ENCODE data around the gene DOCK11. TPM values are rescaled to one million over a fixed set of nuclear protein-coding genes. Genes with fewer than 3 reads are reported as not detected.

The DOCK11 gene
- polyA plus RNA-seq, 1 experiment = 26.4 TPM

DNA sequence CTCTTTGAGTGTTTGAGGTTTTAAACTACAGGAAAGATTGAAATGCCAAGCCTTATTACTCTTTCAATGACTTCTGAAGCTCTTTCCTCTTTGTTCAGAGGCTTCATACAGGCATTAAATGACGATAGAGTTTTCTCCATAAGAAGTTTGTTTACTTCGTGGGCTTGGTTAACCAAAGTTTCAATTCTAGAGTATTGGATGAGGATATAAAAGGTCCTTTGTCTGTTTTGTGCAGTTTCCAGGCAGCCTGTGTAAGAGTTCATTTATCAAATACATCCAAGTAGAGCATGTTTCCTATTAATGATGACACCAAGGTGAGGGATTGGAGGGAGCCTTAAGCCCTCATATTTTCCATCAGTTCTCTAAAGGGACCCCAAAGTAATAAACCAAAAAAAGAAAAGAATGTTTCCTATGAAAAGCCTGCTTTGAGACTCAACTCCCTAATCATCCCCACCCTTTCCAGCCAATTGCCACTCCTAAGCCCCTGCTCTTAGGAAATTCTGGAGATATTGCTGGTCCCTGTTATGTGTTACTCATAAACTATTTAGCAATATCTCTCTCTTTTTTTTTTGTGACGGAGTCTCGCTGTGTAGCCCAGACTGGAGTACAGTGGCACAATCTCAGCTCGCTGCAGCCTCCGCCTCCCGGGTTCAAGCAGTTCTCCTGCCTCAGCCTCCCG is 125.6 kb downstream of the DOCK11 start:
- Histone ChIP-seq H3K9me3 (ENCODE audit: control insufficient read depth, insufficient read depth, low read length) (no peaks in the 10 kb centered on the region), H3K27me3 (ENCODE audit: control insufficient read depth, insufficient read depth, low read length) (no peaks in the 10 kb centered on the region), H3K4me3 (ENCODE audit: low read depth, low read length) (no peak overlapping the region), H3K27ac (ENCODE audit: low read depth, low read length) (no peak overlapping the region)
- TF ChIP-seq, protein P1, sequence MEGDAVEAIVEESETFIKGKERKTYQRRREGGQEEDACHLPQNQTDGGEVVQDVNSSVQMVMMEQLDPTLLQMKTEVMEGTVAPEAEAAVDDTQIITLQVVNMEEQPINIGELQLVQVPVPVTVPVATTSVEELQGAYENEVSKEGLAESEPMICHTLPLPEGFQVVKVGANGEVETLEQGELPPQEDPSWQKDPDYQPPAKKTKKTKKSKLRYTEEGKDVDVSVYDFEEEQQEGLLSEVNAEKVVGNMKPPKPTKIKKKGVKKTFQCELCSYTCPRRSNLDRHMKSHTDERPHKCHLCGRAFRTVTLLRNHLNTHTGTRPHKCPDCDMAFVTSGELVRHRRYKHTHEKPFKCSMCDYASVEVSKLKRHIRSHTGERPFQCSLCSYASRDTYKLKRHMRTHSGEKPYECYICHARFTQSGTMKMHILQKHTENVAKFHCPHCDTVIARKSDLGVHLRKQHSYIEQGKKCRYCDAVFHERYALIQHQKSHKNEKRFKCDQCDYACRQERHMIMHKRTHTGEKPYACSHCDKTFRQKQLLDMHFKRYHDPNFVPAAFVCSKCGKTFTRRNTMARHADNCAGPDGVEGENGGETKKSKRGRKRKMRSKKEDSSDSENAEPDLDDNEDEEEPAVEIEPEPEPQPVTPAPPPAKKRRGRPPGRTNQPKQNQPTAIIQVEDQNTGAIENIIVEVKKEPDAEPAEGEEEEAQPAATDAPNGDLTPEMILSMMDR (IDR thresholded peaks at IDR 0.05; ENCODE audit: low read depth, low read length) = no peak
- ChIA-PET CTCF (interaction anchor here (0.7 to 1.2 kb wide), 2 partner anchors 19 to 23 kb away, joined by 3 read pairs; no protein-coding TSS in a partner anchor), POLR2A (no interaction called here)
- DNase-seq (ENCODE audit: low read depth, low spot score) = no peak

DNA sequence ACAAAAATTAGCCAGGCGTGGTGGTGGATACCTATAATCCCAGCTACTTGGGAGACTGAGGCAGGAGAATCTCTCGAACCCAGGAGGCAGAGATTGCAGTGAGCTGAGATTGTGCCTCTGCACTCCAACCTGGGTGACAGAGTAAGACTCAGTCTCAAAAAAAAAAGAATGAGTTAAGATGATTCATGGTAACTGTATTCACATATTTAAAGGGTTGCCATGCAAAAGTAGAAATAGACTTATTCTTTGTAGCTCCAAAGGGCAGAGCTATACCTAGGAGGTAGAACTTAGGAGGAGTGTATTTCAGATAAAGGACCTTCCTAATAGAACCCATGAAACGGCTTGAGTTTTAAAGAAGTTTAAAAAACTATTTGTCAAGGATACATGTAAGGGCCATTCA is 127.4 kb downstream of the DOCK11 start:
- Histone ChIP-seq H3K4me3 (ENCODE audit: low read depth, low read length) (no peak overlapping the region), H3K9me3 (ENCODE audit: control insufficient read depth, insufficient read depth, low read length) (no peaks in the 10 kb centered on the region), H3K27me3 (ENCODE audit: control insufficient read depth, insufficient read depth, low read length) (no peaks in the 10 kb centered on the region), H3K27ac (ENCODE audit: low read depth, low read length) (no peak overlapping the region)
- TF ChIP-seq, protein P1 (IDR thresholded peaks at IDR 0.05; ENCODE audit: low read depth, low read length) = no peak
- DNase-seq (ENCODE audit: low read depth, low spot score) = no peak
- ChIA-PET POLR2A (no interaction called here), CTCF (no interaction called here)

GRCh38 chrX:118626346-118626745 is 130.7 kb downstream of the DOCK11 start:
- no peak for DNase-seq (ENCODE audit: low read depth, low spot score)
- POLR2A ChIA-PET = no interaction called here

DNA sequence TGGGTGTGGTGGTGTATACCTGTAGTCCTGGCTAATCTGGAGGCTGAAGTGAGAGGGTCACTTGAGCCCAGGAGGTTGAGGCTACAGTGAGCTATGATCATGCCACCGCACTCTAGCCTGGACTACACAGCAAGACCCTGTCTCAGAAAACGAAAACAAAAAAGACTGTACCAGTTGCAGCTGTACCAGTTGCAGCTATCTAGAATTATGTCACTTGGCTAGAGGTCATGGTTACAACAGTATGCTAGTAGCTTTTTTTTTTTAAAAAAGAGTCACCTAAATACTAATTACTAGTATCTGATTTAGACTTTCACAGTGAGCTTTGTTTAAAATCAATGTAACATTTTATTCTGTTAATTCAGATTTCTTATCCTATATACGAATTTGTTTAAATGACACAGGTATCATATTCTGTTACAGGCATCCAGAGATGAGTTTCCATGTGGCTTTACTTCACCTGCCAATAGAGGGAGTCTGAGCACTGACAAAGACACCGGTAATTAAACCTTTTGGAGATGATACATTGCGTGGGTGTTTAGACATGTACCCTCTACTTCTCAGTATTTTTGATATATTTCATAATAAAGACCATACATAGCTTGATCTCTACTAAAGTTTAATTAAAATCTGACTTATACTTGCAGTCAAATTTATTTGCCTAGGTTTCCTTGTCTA is 131.6 kb downstream of the DOCK11 start:
- TF ChIP-seq, protein P1 (IDR thresholded peaks at IDR 0.05; ENCODE audit: low read depth, low read length) = peak; percentile 33; the same call in 1 of the 2 replicates
- no peak for DNase-seq (ENCODE audit: low read depth, low spot score)
- H3K9me3 ChIP-seq (ENCODE audit: control insufficient read depth, insufficient read depth, low read length) = no peaks in the 10 kb centered on the region
- H3K4me3 ChIP-seq (ENCODE audit: low read depth, low read length) = no peak overlapping the region
- no peak overlapping the region for H3K27ac ChIP-seq (ENCODE audit: low read depth, low read length)
- CTCF ChIA-PET = interaction anchor here (0.8 to 1.9 kb wide), 9 partner anchors 9 to 212 kb away, joined by 3 to 7 read pairs (median 4); no protein-coding TSS in a partner anchor
- POLR2A ChIA-PET = no interaction called here
- H3K27me3 ChIP-seq (ENCODE audit: control insufficient read depth, insufficient read depth, low read length) = no peaks in the 10 kb centered on the region

More at GRCh38 chrX:118626346-118626745, 130.7 kb downstream of the DOCK11 start:
- TF ChIP-seq, protein P1 (IDR thresholded peaks at IDR 0.05; ENCODE audit: low read depth, low read length) = no peak
- CTCF ChIA-PET = interaction anchor here (0.7 to 1.9 kb wide), 4 partner anchors 10 to 167 kb away, joined by 3 to 7 read pairs (median 4); no protein-coding TSS in a partner anchor
- H3K9me3 ChIP-seq (ENCODE audit: control insufficient read depth, insufficient read depth, low read length) = no peaks in the 10 kb centered on the region
- no peaks in the 10 kb centered on the region for H3K27me3 ChIP-seq (ENCODE audit: control insufficient read depth, insufficient read depth, low read length)
- no peak overlapping the region for H3K4me3 ChIP-seq (ENCODE audit: low read depth, low read length)
- no peak overlapping the region for H3K27ac ChIP-seq (ENCODE audit: low read depth, low read length)

DNA sequence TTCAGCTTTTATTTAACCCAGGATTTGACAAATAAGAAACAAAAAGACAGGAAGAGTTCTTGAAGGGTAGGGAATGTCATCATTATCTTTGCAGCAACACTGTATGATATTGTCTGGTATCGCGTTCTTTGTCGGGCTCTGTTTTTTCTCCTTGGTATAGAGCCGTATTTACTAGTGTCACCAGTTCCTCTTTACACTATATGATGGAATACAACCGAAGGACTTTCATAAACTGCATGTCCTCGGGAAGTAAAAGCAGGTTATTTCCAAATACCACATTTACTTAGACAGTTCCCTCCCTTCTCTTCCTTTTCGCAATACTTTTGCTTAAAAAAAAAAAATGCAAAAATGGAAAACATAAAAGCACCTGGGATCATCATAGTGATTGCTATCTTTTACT is 135.2 kb downstream of the DOCK11 start:
- no peaks in the 10 kb centered on the region for H3K27me3 ChIP-seq (ENCODE audit: control insufficient read depth, insufficient read depth, low read length)
- no peak overlapping the region for H3K4me3 ChIP-seq (ENCODE audit: low read depth, low read length)
- TF ChIP-seq, protein P1 (IDR thresholded peaks at IDR 0.05; ENCODE audit: low read depth, low read length) = no peak
- DNase-seq (ENCODE audit: low read depth, low spot score) = no peak
- ChIA-PET CTCF (interaction anchor here (1.7 kb wide), 1 partner anchor 14 kb away, joined by 4 read pairs; no protein-coding TSS in a partner anchor), POLR2A (no interaction called here)
- H3K27ac ChIP-seq (ENCODE audit: low read depth, low read length) = no peak overlapping the region
- no peaks in the 10 kb centered on the region for H3K9me3 ChIP-seq (ENCODE audit: control insufficient read depth, insufficient read depth, low read length)

All from AG04450 (cell line).